ENCODE measurements around the gene RASGRP1.

DNA sequence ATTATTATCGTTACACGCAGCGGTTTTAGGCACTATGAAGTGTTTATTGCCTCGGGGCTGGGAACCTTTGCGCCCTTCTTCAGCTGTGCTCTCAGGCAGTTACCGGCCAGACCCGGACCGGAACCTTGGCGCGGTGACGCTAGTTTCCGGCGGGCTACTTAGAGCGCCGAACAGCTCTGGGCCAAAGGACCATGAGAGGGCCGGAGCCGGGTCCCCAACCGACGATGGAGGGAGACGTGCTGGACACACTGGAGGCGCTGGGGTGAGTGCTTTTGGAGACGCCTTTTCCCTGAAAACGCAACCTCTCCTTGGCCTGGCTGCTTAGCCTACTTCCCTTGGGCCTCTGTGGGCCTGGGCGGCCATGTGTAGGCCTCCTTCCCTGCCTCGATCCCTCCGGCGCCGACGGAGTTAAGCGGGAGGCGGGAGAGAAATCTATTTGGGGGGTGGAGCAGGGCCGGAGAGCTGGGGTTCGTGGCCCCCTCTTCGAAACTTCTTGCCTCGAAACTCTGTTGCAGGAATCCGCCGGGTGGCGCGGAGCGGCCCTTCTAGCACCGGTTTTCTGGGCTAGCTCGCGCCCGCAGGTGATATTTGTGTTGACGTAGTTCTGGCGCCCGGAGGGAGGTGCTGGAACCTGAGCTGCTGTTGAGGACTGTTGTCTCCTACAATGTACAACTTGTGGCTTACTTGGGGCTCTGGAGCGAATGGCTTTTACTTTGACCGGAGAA lies 110.5 kb downstream of the RASGRP1 start, which contains the start of gene FAM98B:
- TF ChIP-seq, protein P1, sequence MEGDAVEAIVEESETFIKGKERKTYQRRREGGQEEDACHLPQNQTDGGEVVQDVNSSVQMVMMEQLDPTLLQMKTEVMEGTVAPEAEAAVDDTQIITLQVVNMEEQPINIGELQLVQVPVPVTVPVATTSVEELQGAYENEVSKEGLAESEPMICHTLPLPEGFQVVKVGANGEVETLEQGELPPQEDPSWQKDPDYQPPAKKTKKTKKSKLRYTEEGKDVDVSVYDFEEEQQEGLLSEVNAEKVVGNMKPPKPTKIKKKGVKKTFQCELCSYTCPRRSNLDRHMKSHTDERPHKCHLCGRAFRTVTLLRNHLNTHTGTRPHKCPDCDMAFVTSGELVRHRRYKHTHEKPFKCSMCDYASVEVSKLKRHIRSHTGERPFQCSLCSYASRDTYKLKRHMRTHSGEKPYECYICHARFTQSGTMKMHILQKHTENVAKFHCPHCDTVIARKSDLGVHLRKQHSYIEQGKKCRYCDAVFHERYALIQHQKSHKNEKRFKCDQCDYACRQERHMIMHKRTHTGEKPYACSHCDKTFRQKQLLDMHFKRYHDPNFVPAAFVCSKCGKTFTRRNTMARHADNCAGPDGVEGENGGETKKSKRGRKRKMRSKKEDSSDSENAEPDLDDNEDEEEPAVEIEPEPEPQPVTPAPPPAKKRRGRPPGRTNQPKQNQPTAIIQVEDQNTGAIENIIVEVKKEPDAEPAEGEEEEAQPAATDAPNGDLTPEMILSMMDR (IDR thresholded peaks at IDR 0.05) = peak in 1 of 6 experiments; percentile 18
- peak in 1 of 2 donors; percentile 41 for TF ChIP-seq POLR2A (IDR thresholded peaks at IDR 0.05)
